ELR (cell line): ENCODE data around the gene TSHZ2.
"Not testable (repeated sequence)": the region's sequence is repeated elsewhere in the genome, so short reads cannot be mapped to it uniquely, and the experiment has no call there.

Source experiments
- DNase-seq: peaks from one replicate; pipeline ENCODE4 v3.0.0-alpha.2; 2015; ENCODE audit warnings: low read depth

The TSHZ2 gene

GRCh38 chr20:52964131-52964530, 8.0 kb upstream of the TSHZ2 start:
- DNase-seq = no peak

- no peak for DNase-seq
Measured at GRCh38 chr20:52965380-52965779, 6.8 kb upstream of the TSHZ2 start.

- DNase-seq = no peak
Measured at GRCh38 chr20:52965819-52966218, 6.3 kb upstream of the TSHZ2 start.

- not testable (repeated sequence) for DNase-seq
Measured at GRCh38 chr20:52966543-52966942, 5.6 kb upstream of the TSHZ2 start.

- no peak for DNase-seq
Measured at GRCh38 chr20:52971498-52972189, 514 bp upstream of the TSHZ2 start.

GRCh38 chr20:52972965-52973819, 1.0 kb downstream of the TSHZ2 start:
- DNase-seq = no peak

- DNase-seq = no peak
Measured at GRCh38 chr20:52974179-52974594, 2.0 kb downstream of the TSHZ2 start.

- no peak for DNase-seq
Measured at GRCh38 chr20:52975029-52975732, 3.0 kb downstream of the TSHZ2 start.

GRCh38 chr20:52975803-52976531, 3.8 kb downstream of the TSHZ2 start:
- DNase-seq = no peak

- DNase-seq = no peak
Measured at GRCh38 chr20:52978851-52979250, 6.7 kb downstream of the TSHZ2 start.

- no peak for DNase-seq
Measured at GRCh38 chr20:52981051-52981450, 8.9 kb downstream of the TSHZ2 start.

GRCh38 chr20:52983726-52984450, 11.7 kb downstream of the TSHZ2 start:
- no peak for DNase-seq

- no peak for DNase-seq
Measured at GRCh38 chr20:52984451-52984810, 12.3 kb downstream of the TSHZ2 start.

- DNase-seq = no peak
Measured at GRCh38 chr20:52985687-52986086, 13.5 kb downstream of the TSHZ2 start.

GRCh38 chr20:52987295-52987694, 15.1 kb downstream of the TSHZ2 start:
- DNase-seq = no peak

GRCh38 chr20:52991830-52992229, 19.7 kb downstream of the TSHZ2 start:
- DNase-seq = no peak

GRCh38 chr20:52992632-52993031, 20.5 kb downstream of the TSHZ2 start:
- DNase-seq = no peak

- no peak for DNase-seq
Measured at GRCh38 chr20:52993076-52993475, 20.9 kb downstream of the TSHZ2 start.

GRCh38 chr20:52994184-52994970, 22.2 kb downstream of the TSHZ2 start:
- DNase-seq = no peak

GRCh38 chr20:52996130-52996529, 24.0 kb downstream of the TSHZ2 start:
- DNase-seq = no peak

GRCh38 chr20:52996658-52997057, 24.5 kb downstream of the TSHZ2 start:
- DNase-seq = no peak
